Choroid plexus epithelial cell (primary cell): Measurements from ENCODE around the gene MKRN2OS.

ENCODE experiments used
- DNase-seq: peaks from one replicate; pipeline ENCODE4 v3.0.0-alpha.2; 2010; ENCODE audit warnings: low read depth
- H3K4me3 ChIP-seq: 2 replicates; pipeline ENCODE4 v1.5.1; 2011; ENCODE audit warnings: low read depth, mild to moderate bottlenecking, control low read depth, low read length, moderate library complexity
- TF ChIP-seq, protein P1 (sequence below): conservative IDR thresholded peaks from 2 replicates; pipeline ENCODE4 v1.5.1; 2011; ENCODE audit warnings: low read depth, mild to moderate bottlenecking, control low read depth, inconsistent platforms, low read length, moderate library complexity

The MKRN2OS gene

DNA sequence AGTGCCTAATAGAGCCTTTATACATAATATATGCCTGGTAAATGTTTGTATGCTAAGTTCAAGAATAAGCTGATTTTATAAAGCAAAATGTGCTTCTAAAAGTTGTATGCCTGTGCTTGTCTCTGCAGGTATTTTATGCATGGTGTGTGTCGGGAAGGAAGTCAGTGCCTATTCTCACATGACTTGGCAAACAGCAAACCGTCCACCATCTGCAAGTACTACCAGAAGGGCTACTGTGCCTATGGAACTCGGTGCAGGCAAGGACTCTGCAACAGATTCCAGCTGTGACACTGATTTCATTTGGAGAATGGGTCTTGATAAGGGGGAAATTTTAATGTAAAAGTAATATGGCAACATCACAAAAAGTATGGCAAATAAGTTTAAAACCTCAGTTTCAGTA is 23.4 kb upstream of the MKRN2OS start:
- no peak for DNase-seq
- no peak overlapping the region for H3K4me3 ChIP-seq
- TF ChIP-seq, protein P1, sequence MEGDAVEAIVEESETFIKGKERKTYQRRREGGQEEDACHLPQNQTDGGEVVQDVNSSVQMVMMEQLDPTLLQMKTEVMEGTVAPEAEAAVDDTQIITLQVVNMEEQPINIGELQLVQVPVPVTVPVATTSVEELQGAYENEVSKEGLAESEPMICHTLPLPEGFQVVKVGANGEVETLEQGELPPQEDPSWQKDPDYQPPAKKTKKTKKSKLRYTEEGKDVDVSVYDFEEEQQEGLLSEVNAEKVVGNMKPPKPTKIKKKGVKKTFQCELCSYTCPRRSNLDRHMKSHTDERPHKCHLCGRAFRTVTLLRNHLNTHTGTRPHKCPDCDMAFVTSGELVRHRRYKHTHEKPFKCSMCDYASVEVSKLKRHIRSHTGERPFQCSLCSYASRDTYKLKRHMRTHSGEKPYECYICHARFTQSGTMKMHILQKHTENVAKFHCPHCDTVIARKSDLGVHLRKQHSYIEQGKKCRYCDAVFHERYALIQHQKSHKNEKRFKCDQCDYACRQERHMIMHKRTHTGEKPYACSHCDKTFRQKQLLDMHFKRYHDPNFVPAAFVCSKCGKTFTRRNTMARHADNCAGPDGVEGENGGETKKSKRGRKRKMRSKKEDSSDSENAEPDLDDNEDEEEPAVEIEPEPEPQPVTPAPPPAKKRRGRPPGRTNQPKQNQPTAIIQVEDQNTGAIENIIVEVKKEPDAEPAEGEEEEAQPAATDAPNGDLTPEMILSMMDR, result no peak

DNA sequence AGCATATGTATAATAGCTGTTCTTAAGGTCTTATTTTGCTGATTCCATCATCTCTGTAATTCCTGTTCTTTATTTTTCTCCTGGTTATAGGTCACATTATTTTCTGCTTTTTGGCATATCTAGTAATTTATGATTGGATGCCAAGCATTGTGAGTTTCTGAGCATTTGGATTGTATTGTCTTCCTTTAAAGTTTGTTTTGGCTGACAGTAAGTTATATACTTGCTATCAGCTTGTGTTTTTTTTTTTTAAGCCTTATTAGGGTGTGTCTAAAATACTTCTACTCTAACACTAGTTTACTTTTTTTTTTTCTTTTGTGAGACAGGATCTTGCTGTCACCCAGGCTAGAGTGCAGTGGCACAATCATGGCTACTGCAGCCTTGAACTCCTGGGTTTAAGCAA is 21.7 kb upstream of the MKRN2OS start:
- DNase-seq, result no peak
- no peak overlapping the region for H3K4me3 ChIP-seq
- TF ChIP-seq, protein P1, result no peak

DNA sequence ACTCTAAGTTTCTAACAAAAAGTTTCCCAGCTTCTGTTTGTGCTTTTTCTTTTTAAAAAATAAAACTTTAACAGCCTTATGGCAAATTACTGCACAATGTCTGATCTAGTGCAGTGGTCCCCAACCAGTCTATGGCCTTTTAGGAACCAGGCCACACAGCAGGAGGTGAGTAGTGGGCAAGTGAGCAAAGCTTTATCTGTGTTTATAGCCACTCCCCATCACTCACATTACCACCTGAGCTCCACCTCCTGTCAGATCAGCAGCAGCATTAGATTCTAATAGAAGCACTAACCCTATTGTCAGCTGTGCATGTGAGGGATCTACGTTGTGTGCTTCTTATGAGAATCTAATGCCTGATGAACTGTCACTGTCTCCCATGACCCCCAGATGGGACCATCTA is 17.2 kb upstream of the MKRN2OS start:
- TF ChIP-seq, protein P1, result no peak
- DNase-seq, result no peak
- no peak overlapping the region for H3K4me3 ChIP-seq

DNA sequence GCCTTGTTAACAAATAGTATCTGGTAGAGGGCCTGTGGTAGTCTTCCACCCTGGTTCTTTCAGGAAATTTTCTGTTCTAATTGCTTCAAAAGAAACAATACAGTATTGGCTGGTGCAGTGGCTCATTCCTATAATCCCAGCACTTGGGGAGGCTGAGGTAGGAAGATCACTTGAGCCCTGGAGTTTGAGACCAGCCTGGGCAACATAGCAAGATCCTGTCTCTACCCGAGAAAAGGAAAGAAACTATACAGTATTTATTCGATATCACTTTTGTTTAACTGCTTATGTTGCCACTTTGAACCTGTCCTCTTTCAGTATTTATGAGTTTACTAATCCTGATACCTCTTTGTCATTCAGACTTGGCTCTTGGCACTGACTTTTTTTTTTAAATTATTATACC is 16.1 kb upstream of the MKRN2OS start:
- no peak overlapping the region for H3K4me3 ChIP-seq
- TF ChIP-seq, protein P1, result no peak
- DNase-seq, result no peak

DNA sequence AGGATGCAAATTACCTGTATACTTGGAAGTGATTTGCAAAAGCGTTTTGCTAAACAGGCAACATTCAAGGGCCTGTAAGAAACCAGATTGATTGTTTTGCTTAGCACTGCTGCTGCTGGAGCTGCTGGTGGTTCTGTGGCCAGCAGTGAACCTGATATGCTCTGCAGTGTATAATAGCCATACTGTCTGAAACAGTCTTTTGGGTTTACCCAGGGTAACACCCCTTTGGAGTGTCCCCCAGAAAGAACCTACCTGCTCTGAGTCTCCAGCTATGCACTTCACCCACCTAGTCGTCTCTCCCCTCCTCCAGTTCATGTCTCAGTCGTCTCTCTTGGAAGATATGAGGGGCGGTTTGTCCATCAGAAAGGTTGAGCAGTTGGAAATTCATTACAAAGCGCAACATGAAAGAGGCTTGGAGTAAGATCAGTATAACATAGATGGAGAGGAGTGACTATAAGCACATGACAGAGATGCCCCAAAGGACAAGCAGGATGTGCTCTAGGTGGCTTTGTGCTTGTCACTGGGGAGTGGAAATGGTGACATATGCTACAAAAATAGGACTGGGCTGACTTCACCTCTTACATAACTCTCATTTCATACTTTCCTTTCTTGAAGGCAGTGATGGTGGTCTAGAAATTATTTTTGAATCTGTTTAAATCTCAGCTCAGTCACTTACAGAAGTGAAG is 15.3 kb upstream of the MKRN2OS start:
- TF ChIP-seq, protein P1, result no peak
- no peak for DNase-seq

DNA sequence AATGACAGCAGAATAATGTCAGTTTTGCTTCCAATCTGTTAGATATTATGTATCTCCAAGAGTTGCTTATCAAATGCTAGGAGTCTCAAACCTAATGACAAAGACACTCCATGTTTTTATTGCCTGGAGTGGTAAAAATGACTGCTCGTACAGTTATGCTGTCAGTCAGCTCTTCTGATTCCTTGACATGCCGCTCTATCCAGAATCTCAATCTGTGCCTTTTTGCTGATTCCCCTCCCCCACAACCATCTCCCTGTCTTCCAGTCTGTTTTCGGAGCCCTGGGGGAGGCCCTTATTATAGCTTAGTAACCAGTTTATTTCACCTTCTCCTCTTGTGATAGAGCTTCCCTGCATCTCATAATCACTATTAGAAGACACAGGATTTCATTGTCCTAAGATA is 14.2 kb upstream of the MKRN2OS start:
- no peak overlapping the region for H3K4me3 ChIP-seq
- DNase-seq, result no peak
- TF ChIP-seq, protein P1, result no peak

More for the DNA sequence above, 15.3 kb upstream of the MKRN2OS start:
- H3K4me3 ChIP-seq, result no peak overlapping the region

DNA sequence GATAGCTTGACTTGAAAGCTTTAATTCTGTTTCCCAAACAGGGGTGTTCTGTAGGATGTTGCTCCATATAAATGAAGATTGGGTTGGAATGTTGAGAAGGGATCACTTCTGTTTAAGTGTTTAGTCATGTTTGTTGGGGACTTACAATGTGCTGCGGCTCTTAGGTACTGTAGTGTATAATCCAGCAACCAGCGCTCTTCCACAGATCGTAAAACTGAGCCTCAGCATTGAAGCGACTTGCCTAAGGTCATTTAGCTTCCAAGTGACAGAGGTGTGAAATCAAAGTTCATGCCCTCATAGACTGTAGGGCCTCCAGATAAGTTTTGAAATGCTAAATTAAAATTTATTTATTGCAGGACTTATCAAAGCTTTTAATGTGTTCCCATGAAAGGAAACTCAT is 13.4 kb upstream of the MKRN2OS start:
- H3K4me3 ChIP-seq, result no peak overlapping the region

More for the DNA sequence above, 13.4 kb upstream of the MKRN2OS start:
- no peak for DNase-seq
- TF ChIP-seq, protein P1, result no peak
